ENCODE data around the gene SORD.
"Not testable (repeated sequence)": the region's sequence is repeated elsewhere in the genome, so short reads cannot be mapped to it uniquely, and the experiment has no call there.

SORD gene

GRCh38 chr15:45037936-45038335, 14.9 kb downstream of the SORD start:
- H3K9me3 ChIP-seq (ENCODE audit: control insufficient read depth, insufficient read depth, low read length) = no peaks in the 10 kb centered on the region
- DNase-seq (ENCODE audit: low read depth, low spot score) = no peak
- WGBS (ENCODE audit: insufficient coverage, insufficient read length) = no CpG with 5 or more reads among the region's 4 CpGs
- 0 out of 2 replicates have a peak, but pooled peaks cover 2% of the 10 kb centered on the region for H3K36me3 ChIP-seq (ENCODE audit: control insufficient read depth, insufficient read depth, low read length)
- no peaks in the 10 kb centered on the region for H3K27me3 ChIP-seq (ENCODE audit: control insufficient read depth, insufficient read depth, low read length)
- H3K4me1 ChIP-seq (ENCODE audit: control insufficient read depth, insufficient read depth, low read length) = no peaks in the 10 kb centered on the region
- no peak overlapping the region for H3K4me3 ChIP-seq (ENCODE audit: low read length)
- H3K27ac ChIP-seq (ENCODE audit: low read length) = no peak overlapping the region

DNA sequence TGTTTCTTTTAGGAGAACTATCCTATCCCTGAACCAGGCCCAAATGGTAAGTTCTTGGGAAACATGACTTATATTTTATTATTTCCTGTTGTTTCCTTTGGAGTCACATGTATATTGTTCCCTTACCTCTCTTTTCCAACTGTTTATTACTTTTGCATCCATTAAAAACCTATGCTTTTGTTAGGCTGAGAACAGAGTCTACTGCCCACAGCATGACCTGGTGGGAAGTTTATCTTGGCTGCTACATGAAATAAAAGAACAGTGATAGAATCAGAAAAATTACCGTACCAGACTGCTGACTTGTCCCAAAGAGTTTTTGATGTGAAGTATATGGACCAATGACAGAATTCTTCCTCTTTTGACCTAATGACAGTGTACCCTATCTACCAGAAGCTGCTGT, 17.4 kb downstream of the SORD start:
- H3K9me3 ChIP-seq (ENCODE audit: control insufficient read depth, insufficient read depth, low read length); DNase-seq (ENCODE audit: low read depth, low spot score); H3K27me3 ChIP-seq (ENCODE audit: control insufficient read depth, insufficient read depth, low read length); H3K4me3 ChIP-seq (ENCODE audit: low read length); H3K27ac ChIP-seq (ENCODE audit: low read length); H3K4me1 ChIP-seq (ENCODE audit: control insufficient read depth, insufficient read depth, low read length); H3K36me3 ChIP-seq (ENCODE audit: control insufficient read depth, insufficient read depth, low read length): not testable (repeated sequence)
- WGBS (ENCODE audit: insufficient coverage, insufficient read length) = no CpG with 5 or more reads among the region's 1 CpG

DNA sequence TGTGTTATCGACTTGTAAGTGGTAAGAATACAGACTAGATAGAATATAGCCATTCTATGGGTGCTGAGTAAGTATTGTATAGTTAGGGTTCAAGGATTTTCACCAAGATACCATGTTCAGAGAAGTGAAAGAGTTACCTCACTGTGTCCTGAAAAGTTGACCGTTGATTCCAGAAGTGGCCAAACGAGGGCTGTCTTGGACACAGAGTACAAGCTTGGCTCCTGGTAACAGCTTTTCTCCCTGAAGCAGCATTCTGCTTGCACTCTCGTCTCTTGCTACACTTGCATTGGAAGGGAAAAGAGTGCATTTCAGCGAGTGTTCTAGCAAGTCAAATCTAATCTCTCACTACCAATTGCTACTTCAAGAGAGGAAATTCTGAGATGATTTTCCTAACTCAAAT, 18.5 kb downstream of the SORD start:
- H3K4me3 ChIP-seq (ENCODE audit: low read length); H3K27ac ChIP-seq (ENCODE audit: low read length); DNase-seq (ENCODE audit: low read depth, low spot score); H3K27me3 ChIP-seq (ENCODE audit: control insufficient read depth, insufficient read depth, low read length); H3K4me1 ChIP-seq (ENCODE audit: control insufficient read depth, insufficient read depth, low read length); H3K9me3 ChIP-seq (ENCODE audit: control insufficient read depth, insufficient read depth, low read length); H3K36me3 ChIP-seq (ENCODE audit: control insufficient read depth, insufficient read depth, low read length): not testable (repeated sequence)
- WGBS (ENCODE audit: insufficient coverage, insufficient read length) = no CpG with 5 or more reads among the region's 5 CpGs

- not testable (repeated sequence) for H3K9me3 ChIP-seq (ENCODE audit: control insufficient read depth, insufficient read depth, low read length); H3K27ac ChIP-seq (ENCODE audit: low read length); H3K4me1 ChIP-seq (ENCODE audit: control insufficient read depth, insufficient read depth, low read length); DNase-seq (ENCODE audit: low read depth, low spot score); H3K36me3 ChIP-seq (ENCODE audit: control insufficient read depth, insufficient read depth, low read length); H3K27me3 ChIP-seq (ENCODE audit: control insufficient read depth, insufficient read depth, low read length); H3K4me3 ChIP-seq (ENCODE audit: low read length)
- no CpG with 5 or more reads among the region's 2 CpGs for WGBS (ENCODE audit: insufficient coverage, insufficient read length)
Observed at GRCh38 chr15:45042859-45043258, 19.9 kb downstream of the SORD start.

GRCh38 chr15:45044270-45044669, 21.3 kb downstream of the SORD start:
- H3K27ac ChIP-seq (ENCODE audit: low read length); H3K36me3 ChIP-seq (ENCODE audit: control insufficient read depth, insufficient read depth, low read length); H3K4me1 ChIP-seq (ENCODE audit: control insufficient read depth, insufficient read depth, low read length); DNase-seq (ENCODE audit: low read depth, low spot score); H3K4me3 ChIP-seq (ENCODE audit: low read length); H3K9me3 ChIP-seq (ENCODE audit: control insufficient read depth, insufficient read depth, low read length); H3K27me3 ChIP-seq (ENCODE audit: control insufficient read depth, insufficient read depth, low read length): not testable (repeated sequence)
- WGBS (ENCODE audit: insufficient coverage, insufficient read length) = no CpG with 5 or more reads among the region's 1 CpG

DNA sequence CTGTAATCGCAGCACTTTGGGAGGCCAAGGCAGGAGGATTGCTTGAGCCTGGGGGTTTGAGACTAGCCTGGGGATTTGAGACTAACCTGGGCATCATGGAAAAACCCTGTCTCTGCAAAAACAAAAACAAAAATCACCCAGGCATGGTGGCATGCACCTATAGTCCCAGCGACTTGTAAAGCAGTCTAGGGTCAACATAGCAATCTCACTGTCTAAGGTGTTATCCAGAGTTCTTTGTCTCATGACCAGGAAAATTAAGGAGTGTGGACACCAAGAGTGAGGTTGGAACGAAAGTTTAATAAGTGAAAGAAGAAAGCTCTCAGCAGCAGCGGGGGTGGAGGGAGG, 25.4 kb downstream of the SORD start:
- not testable (repeated sequence) for H3K27ac ChIP-seq (ENCODE audit: low read length); H3K4me1 ChIP-seq (ENCODE audit: control insufficient read depth, insufficient read depth, low read length); H3K9me3 ChIP-seq (ENCODE audit: control insufficient read depth, insufficient read depth, low read length); H3K27me3 ChIP-seq (ENCODE audit: control insufficient read depth, insufficient read depth, low read length); H3K36me3 ChIP-seq (ENCODE audit: control insufficient read depth, insufficient read depth, low read length); DNase-seq (ENCODE audit: low read depth, low spot score); H3K4me3 ChIP-seq (ENCODE audit: low read length)
- no CpG with 5 or more reads among the region's 4 CpGs for WGBS (ENCODE audit: insufficient coverage, insufficient read length)

DNA sequence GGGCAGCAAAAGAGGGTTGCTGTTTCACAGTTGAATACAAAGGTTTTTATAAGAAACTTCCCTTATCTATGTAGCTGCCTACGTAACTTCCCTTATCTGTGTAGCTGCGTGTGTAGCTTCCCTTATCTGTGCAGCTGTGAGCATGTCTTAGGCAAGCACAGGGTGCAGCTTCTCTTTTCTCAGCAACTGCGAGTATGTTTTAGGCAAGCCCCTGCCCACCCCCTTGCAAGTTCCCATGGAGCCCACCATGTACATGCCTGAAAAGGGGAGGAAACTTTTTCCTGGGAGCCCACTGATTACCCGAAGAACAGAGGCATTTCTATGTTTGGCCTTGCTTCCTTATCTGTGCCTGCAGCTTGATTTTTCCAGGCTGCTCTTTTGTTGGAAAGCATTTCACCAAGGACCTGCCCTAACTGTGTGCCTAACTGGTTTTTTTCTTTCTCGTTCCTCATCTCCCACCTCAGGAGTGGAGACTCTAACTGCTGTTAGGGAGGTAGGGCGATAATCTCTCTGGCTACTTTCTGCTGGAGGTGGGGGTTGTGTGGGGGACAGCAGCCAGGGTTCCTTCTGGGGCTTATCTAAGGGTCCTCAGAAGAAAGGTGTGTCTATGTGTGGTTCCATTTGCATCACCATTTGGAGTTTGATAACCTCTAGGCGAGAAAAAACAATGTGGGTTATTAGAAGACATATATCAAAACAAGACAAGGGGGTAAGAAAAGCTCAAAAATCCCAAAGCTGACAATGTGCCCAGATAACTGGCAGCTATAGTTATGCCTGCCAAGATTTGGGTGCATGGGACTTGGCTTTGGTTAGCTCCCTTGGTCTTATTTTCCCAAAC, 26.0 kb downstream of the SORD start:
- Histone ChIP-seq H3K9me3 (ENCODE audit: control insufficient read depth, insufficient read depth, low read length) (peaks cover 1% of the 10 kb centered on the region; the same call in 1 of the 2 replicates), H3K36me3 (ENCODE audit: control insufficient read depth, insufficient read depth, low read length) (peaks cover 3% of the 10 kb centered on the region; the same call in 1 of the 2 replicates), H3K4me1 (ENCODE audit: control insufficient read depth, insufficient read depth, low read length) (no peaks in the 10 kb centered on the region), H3K4me3 (ENCODE audit: low read length) (no peak overlapping the region), H3K27ac (ENCODE audit: low read length) (no peak overlapping the region), H3K27me3 (ENCODE audit: control insufficient read depth, insufficient read depth, low read length) (no peaks in the 10 kb centered on the region)
- no CpG with 5 or more reads among the region's 7 CpGs for WGBS (ENCODE audit: insufficient coverage, insufficient read length)
- no peak for DNase-seq (ENCODE audit: low read depth, low spot score)

GRCh38 chr15:45050587-45050986, 27.6 kb downstream of the SORD start:
- DNase-seq (ENCODE audit: low read depth, low spot score) = no peak
- WGBS (ENCODE audit: insufficient coverage, insufficient read length) = no CpG with 5 or more reads among the region's 1 CpG
- no peak overlapping the region for H3K27ac ChIP-seq (ENCODE audit: low read length)
- H3K9me3 ChIP-seq (ENCODE audit: control insufficient read depth, insufficient read depth, low read length) = peaks cover 1% of the 10 kb centered on the region; the same call in 1 of the 2 replicates
- H3K4me3 ChIP-seq (ENCODE audit: low read length) = no peak overlapping the region
- H3K4me1 ChIP-seq (ENCODE audit: control insufficient read depth, insufficient read depth, low read length) = no peaks in the 10 kb centered on the region
- H3K27me3 ChIP-seq (ENCODE audit: control insufficient read depth, insufficient read depth, low read length) = no peaks in the 10 kb centered on the region
- H3K36me3 ChIP-seq (ENCODE audit: control insufficient read depth, insufficient read depth, low read length) = peaks cover 3% of the 10 kb centered on the region; the same call in 1 of the 2 replicates

- H3K4me3 ChIP-seq (ENCODE audit: low read length); H3K27me3 ChIP-seq (ENCODE audit: control insufficient read depth, insufficient read depth, low read length); DNase-seq (ENCODE audit: low read depth, low spot score); H3K9me3 ChIP-seq (ENCODE audit: control insufficient read depth, insufficient read depth, low read length); H3K36me3 ChIP-seq (ENCODE audit: control insufficient read depth, insufficient read depth, low read length); H3K4me1 ChIP-seq (ENCODE audit: control insufficient read depth, insufficient read depth, low read length); H3K27ac ChIP-seq (ENCODE audit: low read length): not testable (repeated sequence)
- no CpG with 5 or more reads among the region's 3 CpGs for WGBS (ENCODE audit: insufficient coverage, insufficient read length)
Observed at GRCh38 chr15:45052676-45053075, 29.7 kb downstream of the SORD start.

- H3K27me3 ChIP-seq (ENCODE audit: control insufficient read depth, insufficient read depth, low read length); DNase-seq (ENCODE audit: low read depth, low spot score); H3K27ac ChIP-seq (ENCODE audit: low read length); H3K4me3 ChIP-seq (ENCODE audit: low read length); H3K4me1 ChIP-seq (ENCODE audit: control insufficient read depth, insufficient read depth, low read length); H3K9me3 ChIP-seq (ENCODE audit: control insufficient read depth, insufficient read depth, low read length); H3K36me3 ChIP-seq (ENCODE audit: control insufficient read depth, insufficient read depth, low read length): not testable (repeated sequence)
- WGBS (ENCODE audit: insufficient coverage, insufficient read length) = no CpG with 5 or more reads among the region's 3 CpGs
Observed at GRCh38 chr15:45058690-45059675, 36.0 kb downstream of the SORD start.

All from iPS DF 6.9 (cell line).